IMR-90 (cell line): ENCODE measurements around the gene KCNT2. TPM values are rescaled to one million over a fixed set of nuclear protein-coding genes. Genes with fewer than 3 reads are reported as not detected.

Experiments used
- ATAC-seq: fragments of 200-7000 bp; cut with Tn5 transposase; 2 replicates; pipeline ENCODE4 v1.9.1; 2020; ENCODE audit warnings: low read depth, mild to moderate bottlenecking, moderate library complexity
- BruUV-seq: library from RNA; stranded (reverse); fragments of 400-500 nt; replicated peaks from 2 replicates; lab custom pipeline; 2021; lab: Mats Ljungman, UMichigan
- CTCF ChIA-PET: fragments of 300-600 bp; formaldehyde crosslinking; extraction: SDS; loops from one replicate; lab custom pipeline; 2021; ENCODE audit warnings: antibody characterized with exemption; lab: Yijun Ruan, JAX
- POLR2A ChIA-PET: fragments of 300-600 bp; sonication (Branson Sonifier 250); formaldehyde crosslinking; loops from one replicate; lab custom pipeline; 2022; ENCODE audit warnings: antibody characterized with exemption; ENCODE audit not compliant: unreplicated experiment; lab: Charles Lee
- DNase-seq: peaks from one replicate; pipeline ENCODE4 v3.0.0; 2013
- H2AFZ ChIP-seq: replicated peaks from 2 replicates; pipeline ENCODE3; 2013; ENCODE audit warnings: low read length, mild to moderate bottlenecking; ENCODE audit not compliant: poor library complexity
- H2AK5ac ChIP-seq: 2 replicates; pipeline ENCODE4 v1.6.1; 2013; ENCODE audit warnings: low read depth, low read length, inconsistent platforms
- H2AK9ac ChIP-seq: replicated peaks from 2 replicates; pipeline ENCODE3; 2013; ENCODE audit warnings: mild to moderate bottlenecking, low read depth, low read length, moderate library complexity; ENCODE audit not compliant: poor library complexity
- H2BK120ac ChIP-seq: 2 replicates; pipeline ENCODE4 v1.6.1; 2013; ENCODE audit warnings: low read depth, low read length, inconsistent platforms
- H2BK15ac ChIP-seq: 3 replicates; pipeline ENCODE4 v1.6.1; 2013; ENCODE audit warnings: low read depth, low read length, inconsistent platforms
- H2BK20ac ChIP-seq: 2 replicates; pipeline ENCODE4 v1.6.1; 2013; ENCODE audit warnings: low read depth, mild to moderate bottlenecking, inconsistent platforms, low read length, moderate library complexity
- H2BK5ac ChIP-seq: 2 replicates; pipeline ENCODE4 v1.6.1; 2013; ENCODE audit warnings: mild to moderate bottlenecking, low read depth, low read length, inconsistent platforms; ENCODE audit not compliant: poor library complexity, severe bottlenecking
- H3K14ac ChIP-seq: replicated peaks from 2 replicates; pipeline ENCODE4 v1.6.1; 2013; ENCODE audit warnings: low read depth, low read length, inconsistent platforms
- H3K18ac ChIP-seq: 2 replicates; pipeline ENCODE4 v1.6.1; 2013; ENCODE audit warnings: low read depth, low read length, control low read depth
- H3K23ac ChIP-seq: 2 replicates; pipeline ENCODE4 v1.6.1; 2013; ENCODE audit warnings: low read depth, low read length, inconsistent platforms
- H3K27ac ChIP-seq: 2 replicates; pipeline ENCODE4 v1.5.1; 2013; ENCODE audit warnings: mild to moderate bottlenecking, control low read depth, low read length; ENCODE audit not compliant: insufficient read depth
- H3K27me3 ChIP-seq: 2 replicates; pipeline ENCODE4 v1.6.1; 2013; ENCODE audit warnings: low read length; ENCODE audit not compliant: control insufficient read depth, insufficient read depth
- H3K36me3 ChIP-seq: 2 replicates; pipeline ENCODE4 v1.6.1; 2013; ENCODE audit warnings: low read length, mixed read lengths; ENCODE audit not compliant: control insufficient read depth, insufficient read depth
- H3K4ac ChIP-seq: 2 replicates; pipeline ENCODE4 v1.6.1; 2013; ENCODE audit warnings: low read depth, low read length, inconsistent platforms
- H3K4me1 ChIP-seq: 2 replicates; pipeline ENCODE4 v1.6.1; 2013; ENCODE audit warnings: low read length, mixed read lengths; ENCODE audit not compliant: control insufficient read depth, insufficient read depth
- H3K4me2 ChIP-seq: 2 replicates; pipeline ENCODE4 v1.6.1; 2013; ENCODE audit warnings: low read depth, mild to moderate bottlenecking, control low read depth, low read length, moderate library complexity
- H3K4me3 ChIP-seq: 2 replicates; pipeline ENCODE4 v1.5.1; 2013; ENCODE audit warnings: low read depth, mild to moderate bottlenecking, control low read depth, low read length, moderate library complexity; ENCODE audit not compliant: insufficient read depth
- H3K56ac ChIP-seq: 2 replicates; pipeline ENCODE4 v1.6.1; 2013; ENCODE audit warnings: low read length, inconsistent platforms; ENCODE audit not compliant: insufficient read depth; ENCODE audit errors: extremely low read depth
- H3K79me1 ChIP-seq, 2 experiments: 2 replicates each; pipeline ENCODE4 v1.6.1; 2013; ENCODE audit warnings: low read length in 2 of 2, inconsistent platforms in 1 of 2, low read depth in 1 of 2
- H3K9ac ChIP-seq: 2 replicates; pipeline ENCODE4 v1.6.1; 2013; ENCODE audit warnings: low read depth, low read length, control low read depth
- H3K9me1 ChIP-seq: 2 replicates; pipeline ENCODE4 v1.6.1; 2013; ENCODE audit warnings: low read length, inconsistent platforms; ENCODE audit not compliant: insufficient read depth
- H3K9me3 ChIP-seq: 2 replicates; pipeline ENCODE4 v1.6.1; 2013; ENCODE audit warnings: low read length; ENCODE audit not compliant: control insufficient read depth, insufficient read depth
- H4K20me1 ChIP-seq: 2 replicates; pipeline ENCODE4 v1.6.1; 2013; ENCODE audit warnings: low read length, inconsistent platforms; ENCODE audit not compliant: insufficient read depth
- H4K5ac ChIP-seq: 2 replicates; pipeline ENCODE4 v1.6.1; 2013; ENCODE audit warnings: mild to moderate bottlenecking, low read depth, low read length, control low read depth
- H4K8ac ChIP-seq, 2 experiments: 2 replicates each; pipeline ENCODE4 v1.6.1; 2013; ENCODE audit warnings: low read depth in 2 of 2, low read length in 2 of 2, control low read depth in 1 of 2, inconsistent platforms in 1 of 2
- H4K91ac ChIP-seq: 2 replicates; pipeline ENCODE4 v1.6.1; 2013; ENCODE audit warnings: low read depth, low read length, inconsistent platforms; ENCODE audit not compliant: insufficient read depth
- BHLHE40 ChIP-seq: fragments of 150-350 bp; IDR thresholded peaks from 2 replicates; pipeline ENCODE4 v1.6.1; 2016; ENCODE audit warnings: mild to moderate bottlenecking, low read depth, low read length
- CEBPB ChIP-seq: IDR thresholded peaks from 2 replicates; pipeline ENCODE4 v1.6.1; 2012; ENCODE audit warnings: low read depth, low read length, improper control_type of control experiment
- CHD1 ChIP-seq: IDR thresholded peaks from 2 replicates; pipeline ENCODE4 v1.6.1; 2012; ENCODE audit warnings: low read depth, low read length, improper control_type of control experiment
- ELK1 ChIP-seq: fragments of 150-350 bp; IDR thresholded peaks from 2 replicates; pipeline ENCODE4 v1.6.1; 2016; ENCODE audit warnings: low read depth, mild to moderate bottlenecking, low read length, moderate library complexity, borderline replicate concordance
- FOS ChIP-seq: fragments of 150-350 bp; IDR thresholded peaks from 2 replicates; pipeline ENCODE4 v1.6.1; 2016; ENCODE audit warnings: low read depth, low read length
- MAZ ChIP-seq: IDR thresholded peaks from 2 replicates; pipeline ENCODE4 v1.6.1; 2012; ENCODE audit warnings: low read depth, mild to moderate bottlenecking, low read length, improper control_type of control experiment, moderate library complexity, borderline replicate concordance
- MXI1 ChIP-seq: IDR thresholded peaks from 2 replicates; pipeline ENCODE4 v1.6.1; 2012; ENCODE audit warnings: low read depth, mild to moderate bottlenecking, low read length, moderate library complexity, borderline replicate concordance
- POLR2A ChIP-seq: IDR thresholded peaks from 2 replicates; pipeline ENCODE4 v1.6.1; 2012; ENCODE audit warnings: mild to moderate bottlenecking, low read depth, low read length
- RCOR1 ChIP-seq: IDR thresholded peaks from 2 replicates; pipeline ENCODE4 v1.6.1; 2012; ENCODE audit warnings: mild to moderate bottlenecking, low read length, improper control_type of control experiment; ENCODE audit not compliant: insufficient replicate concordance
- SMC3 ChIP-seq: fragments of 150-350 bp; IDR thresholded peaks from 2 replicates; pipeline ENCODE4 v1.6.1; 2016; ENCODE audit warnings: low read depth, mild to moderate bottlenecking, antibody characterized with exemption, low read length, moderate library complexity
- dilution Hi-C: fragments of 300-500 bp; cut with HindIII; formaldehyde crosslinking; loops from one replicate; pipeline ENCODE4 v1.14.3; 2018; ENCODE audit warnings: low sequenced_read_pairs; ENCODE audit not compliant: unreplicated experiment
- in situ Hi-C: fragments of 300-500 bp; cut with MboI; formaldehyde crosslinking; loops from 3 replicates; pipeline ENCODE4 v1.14.3; 2019; ENCODE audit warnings: low sequenced_read_pairs, inconsistent platforms, mixed read lengths
- intact Hi-C: fragments of 100-400 bp; cut with micrococcal nuclease; formaldehyde crosslinking; loops from 2 replicates; pipeline ENCODE4 v1.10.0; 2022
- polyA plus RNA-seq, 3 experiments: library from polyadenylated mRNA; depleted of rRNA; stranded (reverse); fragments of >200 nt; gene quantifications; 2 replicates each; pipeline ENCODE4 v1.2.3, GENCODE V29; 2012; ENCODE audit warnings: low replicate concordance in 1 of 3
- total RNA-seq: library from RNA; depleted of rRNA; stranded (reverse); fragments of >200 nt; gene quantifications from 2 replicates; pipeline ENCODE4 v1.2.3, GENCODE V29; 2012
- TF ChIP-seq, protein P1 (sequence below): fragments of 150-350 bp; IDR thresholded peaks from 2 replicates; pipeline ENCODE4 v1.6.1; 2017; ENCODE audit warnings: mild to moderate bottlenecking, antibody characterized with exemption, low read length, low read depth
- TF ChIP-seq, protein P2 (sequence below): conservative IDR thresholded peaks from 2 replicates; pipeline ENCODE4 v1.5.1; 2012; ENCODE audit warnings: mild to moderate bottlenecking, low read depth, low read length, improper control_type of control experiment

Gene KCNT2
- total and polyA plus RNA-seq, 2 of the 4 experiments (the other 2 are of a cell fraction): 0.22 to 0.72 TPM

GRCh38 chr1:196423612-196424011 lies 184.6 kb downstream of the KCNT2 start:
- Histone ChIP-seq H4K8ac (no peak overlapping the region), H2BK15ac (no peak overlapping the region), H3K14ac (no peak overlapping the region), H3K27ac (peak overlapping the region; percentile 52; the same call in 1 of the 2 replicates), H2AFZ (no peak overlapping the region), H4K91ac (no peak overlapping the region), H3K36me3 (no peaks in the 10 kb centered on the region), H3K27me3 (no peaks in the 10 kb centered on the region), H3K23ac (no peak overlapping the region), H2BK5ac (no peak overlapping the region), H3K4me2 (no peak overlapping the region), H3K4me3 (no peak overlapping the region), H3K9ac (no peak overlapping the region), H3K18ac (no peak overlapping the region), H3K9me3 (no peaks in the 10 kb centered on the region), H3K4me1 (peaks cover 2% of the 10 kb centered on the region; the same call in 1 of the 2 replicates), H3K4ac (no peak overlapping the region), H2AK5ac (no peak overlapping the region), H2BK120ac (no peak overlapping the region), H2AK9ac (no peak overlapping the region), H3K9me1 (no peaks in the 10 kb centered on the region), H2BK20ac (no peak overlapping the region), H4K20me1 (no peaks in the 10 kb centered on the region), H4K5ac (no peak overlapping the region), H3K79me1 (no peaks in the 10 kb centered on the region), H3K56ac (no peak overlapping the region)
- BruUV-seq: no TSS peak
- dilution Hi-C loops (no loop called here), intact Hi-C loops (no loop called here), in situ Hi-C loops (no loop called here)
- ChIA-PET CTCF (no interaction called here), POLR2A (no interaction called here)
- DNase-seq (peak; percentile 43), ATAC-seq (peak; percentile 61)
- TF ChIP-seq MAZ (no peak), POLR2A (no peak), CEBPB (no peak), FOS (no peak), CHD1 (no peak), ELK1 (no peak), RCOR1 (no peak), MXI1 (no peak), BHLHE40 (no peak), SMC3 (no peak)
- TF ChIP-seq, protein P1, sequence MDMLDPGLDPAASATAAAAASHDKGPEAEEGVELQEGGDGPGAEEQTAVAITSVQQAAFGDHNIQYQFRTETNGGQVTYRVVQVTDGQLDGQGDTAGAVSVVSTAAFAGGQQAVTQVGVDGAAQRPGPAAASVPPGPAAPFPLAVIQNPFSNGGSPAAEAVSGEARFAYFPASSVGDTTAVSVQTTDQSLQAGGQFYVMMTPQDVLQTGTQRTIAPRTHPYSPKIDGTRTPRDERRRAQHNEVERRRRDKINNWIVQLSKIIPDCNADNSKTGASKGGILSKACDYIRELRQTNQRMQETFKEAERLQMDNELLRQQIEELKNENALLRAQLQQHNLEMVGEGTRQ: no peak
- TF ChIP-seq, protein P2, sequence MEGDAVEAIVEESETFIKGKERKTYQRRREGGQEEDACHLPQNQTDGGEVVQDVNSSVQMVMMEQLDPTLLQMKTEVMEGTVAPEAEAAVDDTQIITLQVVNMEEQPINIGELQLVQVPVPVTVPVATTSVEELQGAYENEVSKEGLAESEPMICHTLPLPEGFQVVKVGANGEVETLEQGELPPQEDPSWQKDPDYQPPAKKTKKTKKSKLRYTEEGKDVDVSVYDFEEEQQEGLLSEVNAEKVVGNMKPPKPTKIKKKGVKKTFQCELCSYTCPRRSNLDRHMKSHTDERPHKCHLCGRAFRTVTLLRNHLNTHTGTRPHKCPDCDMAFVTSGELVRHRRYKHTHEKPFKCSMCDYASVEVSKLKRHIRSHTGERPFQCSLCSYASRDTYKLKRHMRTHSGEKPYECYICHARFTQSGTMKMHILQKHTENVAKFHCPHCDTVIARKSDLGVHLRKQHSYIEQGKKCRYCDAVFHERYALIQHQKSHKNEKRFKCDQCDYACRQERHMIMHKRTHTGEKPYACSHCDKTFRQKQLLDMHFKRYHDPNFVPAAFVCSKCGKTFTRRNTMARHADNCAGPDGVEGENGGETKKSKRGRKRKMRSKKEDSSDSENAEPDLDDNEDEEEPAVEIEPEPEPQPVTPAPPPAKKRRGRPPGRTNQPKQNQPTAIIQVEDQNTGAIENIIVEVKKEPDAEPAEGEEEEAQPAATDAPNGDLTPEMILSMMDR: no peak
